K562 (cell line): ENCODE results near the gene DOK4.

Experiments used
- CTCF ChIP-seq, 3 experiments: IDR thresholded peaks in 2 of 3; conservative IDR thresholded peaks in 1 of 3; 2 replicates each; pipeline ENCODE4 v1.5.1; 2011 to 2012; ENCODE audit warnings: low read length in 3 of 3, mild to moderate bottlenecking in 3 of 3, control low read depth in 2 of 3, improper control_type of control experiment in 1 of 3, inconsistent platforms in 1 of 3, low read depth in 1 of 3, mixed read lengths in 1 of 3, moderate library complexity in 1 of 3; ENCODE audit not compliant: insufficient read depth in 2 of 3
- SMARCC2 ChIP-seq: fragments of 450-650 bp; IDR thresholded peaks from 2 replicates; pipeline ENCODE4 v1.6.1; 2017; ENCODE audit warnings: antibody characterized with exemption, moderate library complexity, mild to moderate bottlenecking, low read depth

- TF ChIP-seq CTCF (IDR thresholded peaks at IDR 0.05 in 2 of 3, conservative IDR thresholded peaks at IDR 0.05 in 1 of 3; ENCODE audit: insufficient read depth in 2 of 3, low read depth in 1 of 3, low read length in 3 of 3) (no peak), SMARCC2 (no peak)
Observed at GRCh38 chr16:57489229-57489628, 2.9 kb upstream of the DOK4 start.
